Stimulated activated CD4-positive, alpha-beta T cell treated with anti-CD3 and anti-CD28 coated beads, Interleukin-1b, Interleukin-23, amount 100 ng/mL, for 24 hours (primary cell): Measurements from ENCODE around the gene GRIP2.

Source experiments
- DNase-seq, 4 experiments: peaks; one replicate each; pipeline ENCODE4 v3.0.0-alpha.2; 2020; ENCODE audit warnings: low read depth in 4 of 4, low spot score in 1 of 4

Gene GRIP2

DNA sequence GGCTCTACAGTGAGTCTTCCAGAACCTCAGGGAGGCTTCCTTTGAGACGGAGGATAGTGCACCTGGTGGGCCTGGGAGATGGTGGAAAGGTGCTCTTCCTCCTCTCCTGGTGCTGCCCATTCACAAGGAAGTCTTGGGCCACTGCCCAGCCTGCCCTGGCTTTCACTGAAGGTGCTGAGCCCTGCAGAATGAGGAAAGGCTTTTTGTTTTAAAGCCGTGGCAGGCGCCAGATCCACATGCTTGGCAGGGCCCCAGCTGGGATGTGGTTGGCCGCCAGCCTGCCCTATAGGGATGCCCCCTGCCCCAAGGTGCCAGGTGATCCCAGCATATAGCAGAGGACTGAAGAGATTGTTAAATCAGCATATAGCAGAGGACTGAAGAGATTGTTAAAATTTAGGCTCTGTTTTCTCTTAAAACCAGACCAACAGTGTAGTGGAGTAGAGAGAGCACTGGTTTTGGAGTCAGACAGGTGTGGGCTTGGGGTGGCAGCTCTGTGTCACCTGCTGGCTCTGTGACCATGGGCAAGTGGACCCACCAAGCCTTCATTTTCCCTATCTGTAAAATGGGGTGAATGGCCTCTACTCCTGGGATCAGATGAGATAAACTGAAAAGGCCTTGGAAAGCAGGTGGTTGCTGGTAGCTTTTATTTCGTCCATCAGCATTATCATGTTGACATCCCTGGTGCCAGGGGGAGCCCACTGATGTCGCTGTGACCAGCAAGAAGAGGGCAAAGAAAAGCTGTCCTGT lies 84.4 kb downstream of the GRIP2 start:
- DNase-seq, result no peak

DNA sequence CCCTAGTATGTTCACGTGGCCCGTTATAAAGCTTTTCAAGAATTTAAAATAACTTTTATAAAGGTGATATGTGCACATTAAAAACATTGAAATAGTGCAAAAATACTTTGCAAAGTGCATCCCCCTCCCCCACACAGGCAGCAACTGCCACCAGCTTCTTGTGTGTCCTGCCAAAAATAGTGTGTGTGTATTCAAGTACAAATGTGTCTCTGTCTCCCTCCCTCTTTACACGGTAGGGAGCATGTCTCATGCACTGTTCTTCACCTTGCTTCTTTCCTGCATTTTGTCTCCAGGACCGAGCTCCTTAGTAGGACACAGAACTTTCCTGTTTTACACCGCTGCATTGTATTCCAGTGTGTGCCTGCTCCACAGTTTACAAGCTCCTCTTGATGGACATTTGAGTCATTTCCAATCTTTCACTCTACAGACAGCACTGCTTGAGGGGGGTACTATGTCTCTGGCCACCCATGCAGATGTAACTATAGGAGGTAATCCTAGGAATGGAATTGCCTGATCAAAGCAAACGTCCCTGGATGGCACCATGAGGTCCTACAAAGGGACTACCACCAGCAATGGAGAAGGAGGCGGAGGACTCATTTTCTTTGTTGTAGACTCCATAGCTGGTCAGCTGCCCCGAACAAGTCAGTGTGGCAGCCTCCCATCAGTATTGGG lies 85.4 kb downstream of the GRIP2 start:
- no peak for DNase-seq

DNA sequence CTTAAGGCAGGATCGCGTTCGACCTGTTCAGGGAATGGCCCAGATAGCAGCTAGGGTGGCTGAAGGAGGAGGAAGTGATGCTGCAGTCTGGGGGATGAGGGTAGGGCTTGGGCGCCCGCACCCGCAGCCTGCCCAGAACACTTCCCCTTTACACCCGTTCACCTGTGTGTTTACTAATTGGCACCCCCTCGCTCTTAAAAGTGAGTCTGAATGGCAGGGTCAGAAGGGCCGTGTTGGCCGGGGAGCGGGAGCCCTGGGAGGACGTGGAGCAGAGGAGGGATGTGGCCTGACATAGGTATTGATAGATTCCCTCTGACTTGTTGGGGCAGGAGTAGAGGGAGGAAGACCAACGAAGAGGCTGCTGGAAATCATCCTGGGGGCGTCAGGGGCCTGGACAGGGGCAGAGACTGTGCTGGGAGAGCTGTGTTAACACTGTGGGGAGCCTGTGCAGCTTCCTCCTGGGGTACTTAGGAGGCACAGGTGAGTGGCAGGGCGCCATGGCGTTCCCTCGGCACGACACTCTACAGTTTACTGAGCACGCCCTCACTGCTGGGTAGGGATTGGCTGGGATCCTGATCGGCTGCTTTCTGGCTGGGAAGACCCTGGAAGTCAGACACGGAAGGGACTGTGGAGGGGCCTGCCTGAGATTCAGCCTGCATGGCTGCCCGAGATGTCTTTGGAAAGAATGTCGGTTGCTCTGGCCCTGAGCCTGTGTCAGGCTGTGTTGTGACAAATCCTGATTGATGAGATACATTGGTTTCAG lies 86.1 kb downstream of the GRIP2 start:
- DNase-seq, result no peak

DNA sequence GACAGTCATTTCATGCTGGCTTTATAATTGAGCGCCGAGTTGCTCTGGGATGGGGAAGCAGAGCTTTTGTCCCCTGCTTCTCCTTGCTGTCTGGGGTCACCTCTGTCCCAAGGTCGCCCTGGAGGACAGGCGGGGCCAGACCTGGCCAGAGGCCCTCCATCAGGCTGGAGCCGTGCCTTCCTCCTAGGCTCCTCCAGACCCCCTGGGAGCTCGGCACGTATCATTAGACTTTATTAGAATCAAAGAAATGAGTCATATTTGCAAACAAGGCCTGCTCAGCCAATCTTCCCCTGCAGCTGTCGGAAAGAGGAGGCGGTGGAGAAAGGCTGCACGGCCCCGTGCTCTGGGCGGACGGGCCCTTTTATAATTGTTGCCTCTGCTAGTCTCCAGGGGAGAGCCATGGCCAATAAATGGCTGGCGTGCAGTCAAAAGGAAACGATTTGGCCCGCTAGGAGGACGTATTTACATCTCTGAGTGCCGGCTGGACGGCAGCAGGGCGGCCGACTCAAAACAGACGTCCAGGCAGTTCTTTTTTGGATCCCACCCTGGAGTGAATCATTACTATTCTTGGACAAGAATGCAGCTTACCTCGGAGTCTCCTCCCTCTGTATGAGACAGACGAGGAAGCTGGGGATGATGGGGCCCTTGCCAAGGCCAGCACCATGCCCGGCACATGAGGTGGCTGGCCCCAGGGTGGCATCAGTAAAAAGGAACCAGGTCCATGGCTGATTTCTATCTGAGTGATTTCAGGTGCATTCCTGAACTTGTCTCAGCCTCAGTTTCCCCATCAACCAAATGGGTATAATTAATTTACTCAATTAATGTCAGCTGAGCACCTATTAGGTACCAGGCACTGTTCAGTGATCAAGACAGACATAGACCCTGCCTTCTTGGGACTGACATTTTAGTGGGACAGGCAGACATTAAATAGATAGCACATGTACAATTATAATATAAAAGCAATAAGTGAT lies 87.1 kb downstream of the GRIP2 start:
- DNase-seq, result no peak

DNA sequence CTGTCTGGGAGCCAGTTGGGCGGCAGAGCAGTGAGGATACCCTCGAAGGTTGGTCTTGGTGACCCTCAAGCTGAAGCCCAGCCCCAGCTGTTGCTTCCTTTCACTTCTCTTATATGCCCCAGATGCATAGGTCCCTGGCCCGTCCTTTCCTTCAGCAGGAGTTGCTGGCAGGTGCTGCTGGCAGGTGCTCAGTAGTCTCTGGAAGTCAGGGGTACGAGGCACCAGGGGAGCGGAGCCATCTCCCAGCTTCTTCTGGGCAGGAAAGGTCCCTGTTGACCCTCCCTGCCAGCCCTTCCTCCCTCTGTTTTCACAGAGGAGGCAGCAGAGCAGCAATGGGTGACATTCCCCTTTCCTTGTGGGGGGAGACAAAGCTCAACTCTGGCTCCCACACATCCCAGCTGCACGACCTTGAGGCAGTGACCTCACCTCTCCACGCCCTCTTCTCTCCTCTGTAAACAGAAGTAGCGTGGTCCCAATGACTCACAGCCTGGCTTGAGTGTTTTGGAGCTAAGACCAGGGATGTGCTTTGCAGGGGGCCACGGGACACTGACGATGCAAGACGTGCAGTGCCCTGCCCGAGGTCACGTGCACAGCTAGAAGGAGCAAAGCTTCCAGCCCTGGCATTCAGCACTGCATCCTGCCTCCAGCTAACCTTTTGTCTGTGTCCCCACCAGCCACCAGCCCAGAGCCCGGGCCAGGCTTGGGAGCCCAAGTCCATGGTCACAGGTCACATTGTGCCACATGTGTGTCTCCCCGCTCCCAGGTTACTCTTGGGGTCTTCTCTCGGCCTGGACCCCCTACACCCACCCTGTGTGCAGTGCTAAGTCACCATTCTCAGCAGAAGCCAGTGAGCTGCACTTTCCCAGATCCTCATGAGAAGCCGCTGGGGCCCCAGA lies 88.0 kb downstream of the GRIP2 start:
- no peak for DNase-seq

DNA sequence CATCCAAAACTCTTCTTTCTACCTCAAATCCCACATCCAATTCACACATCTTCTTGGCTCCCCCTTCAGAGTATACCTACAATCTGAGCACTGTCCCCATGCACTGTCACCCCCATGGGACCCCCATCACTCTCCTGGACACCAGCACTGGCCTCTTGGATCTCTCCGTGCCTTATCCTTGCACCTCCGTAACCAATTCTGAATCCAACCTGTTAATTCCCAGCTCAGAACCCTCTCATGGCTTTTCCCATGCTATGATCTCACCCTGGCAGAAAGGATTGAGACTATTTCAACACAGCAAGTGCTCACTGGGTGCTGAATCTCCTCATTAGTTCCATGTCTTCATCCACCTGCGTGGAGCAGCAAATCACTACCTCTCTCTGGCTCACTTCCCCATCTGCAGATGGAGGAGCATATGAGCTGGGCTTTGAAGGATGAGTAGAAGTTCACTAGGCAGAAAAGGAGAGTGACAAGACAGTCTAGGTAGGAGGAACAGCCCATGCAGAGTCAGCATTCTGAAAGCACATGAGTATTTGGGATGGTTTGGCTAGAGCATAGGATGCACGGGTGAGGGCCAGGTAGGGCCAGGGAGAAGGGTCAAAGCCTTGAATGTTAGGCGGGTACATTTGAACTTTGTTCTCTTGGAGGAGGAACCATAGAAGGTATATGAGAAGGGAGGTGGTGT lies 89.1 kb downstream of the GRIP2 start:
- DNase-seq, result no peak

DNA sequence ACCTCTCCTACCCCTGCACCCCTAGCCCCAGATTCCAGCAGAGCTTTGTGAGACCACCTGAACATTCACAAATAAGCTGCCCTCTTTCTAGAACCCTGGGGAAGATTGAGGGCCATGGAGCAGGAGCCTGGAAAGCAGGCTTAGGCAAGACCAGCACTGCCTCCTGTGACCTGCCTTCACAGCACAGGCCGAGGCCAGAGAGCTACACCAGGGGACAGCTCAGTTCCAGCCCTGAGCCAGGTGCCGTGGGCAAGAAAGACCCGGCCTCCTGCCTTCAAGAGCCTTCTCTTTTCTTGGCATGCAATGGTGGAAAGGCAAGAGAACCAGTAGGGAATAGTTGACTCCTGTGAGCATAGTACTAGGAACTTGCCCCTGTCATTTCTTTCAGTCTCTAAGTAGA lies 89.6 kb downstream of the GRIP2 start:
- DNase-seq, result no peak

DNA sequence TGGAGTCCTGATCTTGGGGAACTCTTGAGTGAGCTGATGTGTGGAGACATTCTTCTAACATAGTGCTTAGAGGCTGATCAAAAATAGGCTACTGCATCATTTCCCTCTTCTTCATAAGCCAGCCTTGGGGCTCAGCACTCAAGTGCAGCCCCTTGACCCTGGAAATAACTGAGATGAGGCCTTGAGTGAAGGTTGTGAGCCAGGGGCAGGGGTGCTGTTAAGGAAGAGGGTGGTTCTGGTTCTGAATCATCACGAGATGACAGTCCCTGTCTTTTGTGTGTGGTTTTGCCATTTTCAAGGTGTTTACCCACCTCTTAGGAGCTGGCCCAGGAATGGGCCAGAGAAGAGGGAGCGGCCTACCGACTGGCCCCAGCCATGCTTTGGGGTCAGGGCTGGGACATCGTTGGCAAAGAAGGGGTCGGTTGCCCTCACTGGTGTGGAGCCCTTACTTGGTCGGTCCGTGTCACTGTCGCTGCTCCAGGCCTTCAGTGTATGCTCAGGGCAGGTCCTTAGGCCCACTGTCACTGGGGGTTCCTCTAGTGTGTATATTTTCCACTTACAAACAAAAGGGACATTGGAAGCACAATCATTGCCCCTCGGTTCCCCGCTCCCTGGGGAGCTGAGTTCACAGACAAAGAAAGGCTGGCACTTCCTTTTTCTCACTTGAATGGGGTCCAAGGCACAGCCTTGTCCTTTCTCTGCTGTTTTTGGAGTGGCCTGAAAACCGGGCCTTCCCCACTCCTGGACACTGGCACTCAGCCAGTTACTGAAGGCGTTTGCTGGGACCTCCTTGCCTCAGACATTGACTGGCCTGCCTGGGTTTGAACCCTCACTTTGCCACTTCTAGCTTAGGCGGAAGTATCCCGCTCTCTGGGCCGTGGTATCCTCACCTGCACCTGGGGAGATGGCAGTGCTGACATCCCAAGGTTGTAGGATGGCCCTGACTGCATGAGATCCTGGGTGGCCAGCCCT lies 91.1 kb downstream of the GRIP2 start:
- no peak for DNase-seq

DNA sequence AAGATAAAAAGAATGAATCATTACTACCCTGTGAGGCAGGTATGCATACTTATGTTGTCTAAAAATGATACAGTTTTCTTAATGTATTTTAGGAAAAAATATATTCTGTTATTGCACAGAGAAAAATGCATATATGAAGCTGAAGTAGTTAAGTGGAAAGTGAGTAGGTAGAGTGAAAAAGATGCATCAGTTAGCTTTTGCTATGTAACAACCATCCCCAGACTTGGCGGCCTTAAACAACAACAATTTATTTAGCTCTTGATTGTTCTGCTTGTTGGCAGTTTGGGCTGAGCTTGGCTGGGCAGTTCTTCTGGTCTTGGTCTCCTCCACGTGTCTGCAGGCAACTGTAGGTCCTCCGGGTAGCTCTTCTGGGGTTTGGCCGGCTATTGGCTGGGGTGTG lies 92.1 kb downstream of the GRIP2 start:
- no peak for DNase-seq

DNA sequence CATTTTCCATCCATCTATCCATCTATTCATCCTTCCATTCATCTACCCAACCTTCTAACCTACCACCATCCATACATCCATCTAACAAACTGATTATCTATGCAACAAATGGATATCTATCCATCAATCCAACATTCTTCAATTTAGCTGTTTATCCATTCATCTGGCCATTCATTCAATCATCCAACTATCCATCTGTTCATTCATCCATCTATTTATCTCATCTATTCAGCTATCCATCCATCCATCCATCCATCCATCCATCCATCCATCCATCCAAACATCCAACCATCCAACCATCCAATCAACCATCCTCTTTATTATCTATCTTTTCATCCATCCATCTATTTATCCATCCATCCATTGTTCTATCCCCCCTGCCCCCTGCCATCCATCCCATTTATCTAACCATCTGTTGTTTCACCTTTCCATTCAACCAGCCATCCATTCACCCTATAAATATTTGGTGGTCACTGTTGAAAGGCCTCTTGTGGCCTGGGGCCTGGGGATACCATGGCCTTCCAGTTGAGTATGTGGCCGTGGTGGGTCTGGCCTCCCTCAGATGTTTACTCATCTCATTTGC lies 93.1 kb downstream of the GRIP2 start:
- no peak for DNase-seq

DNA sequence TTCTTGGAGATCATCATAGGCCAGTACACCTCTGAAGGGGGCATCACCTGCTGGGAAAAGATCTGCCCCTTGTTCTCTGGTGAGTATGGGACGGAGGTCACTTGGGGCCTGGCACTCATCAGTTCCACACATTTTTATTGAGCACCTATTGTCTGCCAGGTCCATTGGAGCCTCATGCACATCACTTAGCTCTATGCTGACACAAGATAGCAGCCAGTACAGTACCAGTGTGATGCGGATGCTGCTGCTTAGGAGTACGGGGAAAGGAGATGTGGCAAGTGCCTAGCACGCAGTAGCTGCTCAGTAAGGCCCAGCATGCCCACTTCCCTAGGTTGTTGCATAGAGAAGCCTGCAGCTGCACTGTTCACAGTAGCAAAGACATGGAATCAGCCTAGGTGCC lies 94.4 kb downstream of the GRIP2 start:
- DNase-seq, result no peak

DNA sequence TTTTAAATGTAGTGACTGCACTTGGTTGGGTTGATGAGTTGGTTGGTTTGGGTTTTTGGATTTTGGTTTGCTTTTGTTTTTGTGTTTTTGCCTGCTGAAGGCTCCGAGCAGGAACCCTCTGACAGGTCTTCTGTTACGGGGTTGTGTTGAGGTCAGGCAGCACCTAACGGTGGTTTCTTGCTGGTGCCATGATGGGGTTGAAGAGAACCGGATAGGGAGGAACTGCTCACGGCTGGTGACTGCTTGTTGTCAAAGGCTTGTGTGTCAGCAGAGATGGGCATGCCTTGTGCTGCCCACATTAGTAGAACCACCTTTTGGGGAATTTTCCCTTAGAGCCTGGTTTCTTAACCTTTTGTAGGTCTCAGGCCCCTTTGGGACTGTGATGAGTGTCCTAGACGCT lies 95.8 kb downstream of the GRIP2 start:
- no peak for DNase-seq

DNA sequence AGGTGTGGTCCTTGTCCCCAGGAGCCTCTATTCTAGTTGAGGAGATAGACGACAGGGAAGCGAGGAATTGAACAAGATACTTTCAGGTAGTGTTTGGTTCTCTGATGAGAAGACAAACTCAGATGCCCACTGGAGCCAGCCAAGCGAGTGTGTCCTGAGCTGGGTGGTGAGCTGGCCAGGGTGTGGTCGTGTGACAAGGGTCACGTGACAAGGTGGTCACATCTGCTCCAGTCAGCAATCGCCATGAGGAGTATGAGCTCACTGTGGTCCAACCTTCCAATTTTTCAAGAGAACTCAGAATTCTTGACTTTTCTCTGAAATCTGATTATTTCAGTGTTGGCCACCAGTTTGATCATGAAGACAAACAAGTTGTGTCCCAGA lies 98.2 kb downstream of the GRIP2 start:
- DNase-seq, result no peak

DNA sequence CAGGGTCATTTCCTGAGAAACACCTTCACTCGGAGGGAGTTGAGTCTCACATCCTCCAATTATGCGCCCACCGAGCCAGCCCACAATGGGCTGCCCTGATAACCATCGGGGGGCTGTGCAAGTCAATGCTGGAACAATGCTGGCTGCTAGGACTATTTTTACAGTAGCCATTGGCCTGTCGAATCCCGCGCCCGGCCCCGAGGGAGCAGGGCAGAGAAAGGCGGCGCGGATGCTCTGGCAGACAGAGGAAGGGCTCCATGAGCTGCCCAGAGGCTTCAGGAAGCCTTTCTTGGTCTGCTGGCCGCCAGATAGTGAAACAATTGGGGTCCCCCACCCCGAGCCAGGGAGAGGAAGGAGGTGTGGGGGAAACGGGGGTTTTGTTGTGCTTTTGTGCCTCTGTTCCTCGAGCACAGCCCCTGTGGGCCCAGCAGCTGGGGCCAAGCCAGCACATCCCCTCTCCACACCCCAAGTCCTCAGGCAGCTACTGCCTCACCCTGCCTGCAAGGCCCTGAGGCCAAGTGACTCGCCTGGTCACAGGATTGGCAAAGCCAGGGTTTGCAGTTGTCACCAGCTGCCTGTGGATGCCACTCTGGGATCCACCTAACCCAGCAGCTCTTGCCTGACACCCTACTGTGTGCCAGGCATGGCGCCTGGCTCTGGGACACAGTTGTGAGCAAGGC lies 98.8 kb downstream of the GRIP2 start:
- DNase-seq, result no peak

DNA sequence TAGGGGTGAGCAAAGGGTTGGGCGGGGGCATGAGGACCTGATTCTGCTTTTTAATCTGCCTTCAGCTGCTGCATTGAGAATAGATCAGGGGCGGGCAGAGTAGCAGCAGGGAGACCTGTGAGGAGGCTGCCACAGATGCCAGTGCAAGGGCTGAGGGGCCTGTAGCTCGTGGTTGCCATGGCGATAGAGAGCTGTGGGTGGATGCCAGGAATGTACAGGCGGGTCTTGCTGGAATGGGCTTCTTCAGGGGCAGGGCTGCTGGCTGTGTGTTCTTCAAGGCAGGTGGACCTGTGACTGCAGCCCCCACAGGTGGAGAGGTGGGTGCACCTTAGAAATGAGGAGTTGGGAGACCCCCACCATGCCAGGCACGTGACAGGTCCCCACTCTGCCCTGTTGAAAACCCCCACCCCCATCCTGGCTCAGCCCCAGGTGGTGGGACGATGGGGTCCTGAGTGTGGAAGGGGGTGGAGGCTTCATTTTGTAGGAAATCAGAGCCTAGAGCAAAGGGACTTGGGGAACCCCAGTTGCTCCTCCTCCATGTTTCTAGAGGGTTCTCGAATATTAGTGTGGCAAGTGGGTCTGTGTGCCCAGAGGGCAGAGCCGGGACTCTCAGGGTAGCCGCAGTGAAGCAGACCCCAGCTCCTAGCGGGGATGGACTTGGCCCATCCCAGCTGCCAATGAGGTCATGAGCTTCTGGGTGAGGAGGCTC lies 99.5 kb downstream of the GRIP2 start:
- no peak for DNase-seq

DNA sequence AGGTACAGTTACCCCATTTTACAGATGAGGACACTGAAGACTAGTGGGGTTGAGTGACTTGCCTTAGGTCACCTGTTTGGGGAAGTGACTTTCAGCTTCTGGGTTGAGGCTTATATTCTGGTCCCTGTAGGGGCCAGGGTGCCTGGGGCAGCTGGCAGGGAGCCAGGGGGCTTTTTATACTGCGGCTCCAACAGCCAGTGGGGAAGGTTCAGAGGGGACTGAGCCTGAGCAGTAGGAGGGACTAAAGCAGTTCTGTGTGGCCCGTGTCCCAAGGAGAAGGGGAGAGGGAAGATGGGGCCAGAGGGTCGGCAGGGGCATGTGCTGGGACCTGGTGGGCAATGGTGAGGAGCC lies 100.0 kb downstream of the GRIP2 start:
- DNase-seq, result no peak
